Right kidney (tissue), 1 donor: ENCODE data around the gene NPHP4.

Experiments used
- DNase-seq: peaks from one replicate; pipeline ENCODE4 v3.0.0-alpha.2; 2016

The NPHP4 gene

DNA sequence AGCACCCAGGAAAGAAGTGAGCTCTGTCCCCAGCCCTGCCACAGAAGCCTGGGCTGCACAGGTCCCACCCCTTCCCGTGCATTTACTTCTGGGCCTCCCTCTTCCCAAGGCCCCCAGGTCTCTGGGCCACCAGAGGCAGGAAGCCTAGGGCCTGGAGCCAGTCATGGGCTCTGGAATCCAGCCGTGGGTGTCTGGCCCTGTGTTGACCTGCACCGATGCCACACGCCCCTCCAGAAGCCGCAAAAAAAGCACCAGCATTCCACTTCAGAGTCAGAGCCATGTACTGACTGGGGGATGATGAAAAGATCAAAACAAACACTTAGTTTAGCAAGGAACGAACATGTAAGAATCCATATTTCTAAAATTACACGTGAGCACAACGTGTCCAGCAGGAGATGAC, 141.7 kb downstream of the NPHP4 start:
- DNase-seq, result no peak

DNA sequence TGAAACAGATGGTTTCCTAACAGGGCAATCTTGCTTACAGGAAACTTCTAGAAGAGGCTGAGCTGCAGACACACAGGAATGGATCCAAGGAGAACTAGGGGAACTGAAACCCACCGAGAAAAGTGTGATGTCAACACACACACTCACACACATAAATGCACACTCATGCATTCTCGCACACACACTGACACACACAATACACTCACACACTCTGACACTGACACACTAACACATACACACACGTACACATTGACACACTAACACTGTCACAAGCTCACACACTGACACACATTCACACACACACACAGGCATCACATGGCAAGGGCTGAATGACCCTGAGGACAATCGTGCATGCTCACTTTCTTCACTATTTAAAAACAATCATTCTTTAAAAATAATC, 142.7 kb downstream of the NPHP4 start:
- no peak for DNase-seq

- DNase-seq, result peak; percentile 54
These were observed 145.1 kb downstream of the NPHP4 start for GRCh38 chr1:5847013-5847659.

- DNase-seq, result no peak
These were observed 146.8 kb downstream of the NPHP4 start for GRCh38 chr1:5845376-5845775.

DNA sequence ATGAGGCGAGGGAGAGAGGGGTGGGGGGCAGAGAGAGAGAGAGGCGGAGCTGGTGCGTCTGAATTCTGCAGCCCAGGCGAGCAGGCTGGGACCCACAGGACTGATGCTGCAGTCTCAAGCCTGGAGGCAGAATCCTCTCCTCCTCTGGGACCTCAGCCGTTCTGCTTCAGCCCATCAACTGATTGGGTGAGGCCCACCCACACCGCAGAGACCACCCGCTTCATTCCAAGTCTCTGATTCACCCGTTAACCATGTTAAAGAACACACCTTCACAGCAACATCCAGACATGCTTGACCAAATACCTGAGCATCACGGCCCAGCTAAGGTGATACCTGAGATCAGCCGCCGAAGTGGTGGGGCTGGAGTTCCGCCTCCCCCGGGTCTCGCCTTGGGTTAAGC, 147.8 kb downstream of the NPHP4 start:
- DNase-seq, result no peak

- DNase-seq, result no peak
These were observed 148.6 kb downstream of the NPHP4 start for GRCh38 chr1:5843521-5844096.

GRCh38 chr1:5842679-5843078, 149.5 kb downstream of the NPHP4 start:
- DNase-seq, result no peak

DNA sequence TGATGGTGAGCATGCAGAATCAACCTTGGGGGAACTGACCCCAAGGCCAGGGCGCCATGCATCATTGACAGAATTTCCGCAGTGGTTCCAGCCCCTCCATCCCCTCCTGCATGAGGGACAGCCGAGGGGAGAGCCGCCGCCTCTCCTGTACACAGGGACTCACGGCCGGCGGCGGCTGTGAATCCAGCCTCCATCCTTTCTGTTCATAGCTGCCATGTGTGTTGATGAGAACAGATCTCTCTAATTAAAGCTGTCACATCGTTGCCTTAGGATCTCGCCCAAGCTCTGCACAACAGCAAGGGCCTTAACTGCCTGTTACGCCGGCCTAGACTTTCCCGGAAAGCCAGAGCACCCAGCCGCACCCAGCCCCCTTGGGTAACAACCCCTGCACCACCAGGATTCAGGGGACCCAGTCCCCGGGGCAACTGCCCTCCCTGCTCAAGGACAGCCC, 151.6 kb downstream of the NPHP4 start:
- DNase-seq, result no peak

DNA sequence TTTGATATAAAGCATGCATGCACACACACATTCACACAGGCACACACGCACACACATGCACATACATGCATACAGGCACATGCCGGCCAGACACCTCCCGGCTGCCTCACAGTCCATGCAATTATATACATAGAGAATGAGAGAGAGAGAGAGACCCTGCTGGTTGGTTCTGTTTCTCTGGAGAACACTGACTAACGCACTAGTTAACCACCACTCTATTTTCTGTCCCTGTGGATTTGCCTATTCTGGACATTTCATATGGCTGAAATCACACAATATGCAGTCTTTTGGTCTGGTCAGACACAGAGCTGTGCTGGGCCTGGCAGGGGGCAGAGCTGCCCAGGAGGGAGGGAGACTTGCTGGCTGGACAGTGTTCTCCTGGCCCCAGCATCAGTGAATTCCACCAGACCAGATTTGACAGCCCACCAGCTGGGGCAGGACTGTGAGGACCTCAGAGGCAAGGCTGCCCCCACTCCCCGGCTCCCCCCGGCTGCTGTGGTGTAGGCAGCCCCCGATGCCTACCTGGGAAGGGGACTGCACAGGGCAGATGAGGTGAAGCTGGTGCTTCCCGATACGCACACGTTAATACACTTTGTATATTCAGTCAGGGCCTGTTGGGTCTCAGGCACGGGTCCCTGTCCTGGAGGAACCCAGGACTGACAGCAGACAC, 152.2 kb downstream of the NPHP4 start:
- no peak for DNase-seq

GRCh38 chr1:5839161-5839880, 152.9 kb downstream of the NPHP4 start:
- no peak for DNase-seq

DNA sequence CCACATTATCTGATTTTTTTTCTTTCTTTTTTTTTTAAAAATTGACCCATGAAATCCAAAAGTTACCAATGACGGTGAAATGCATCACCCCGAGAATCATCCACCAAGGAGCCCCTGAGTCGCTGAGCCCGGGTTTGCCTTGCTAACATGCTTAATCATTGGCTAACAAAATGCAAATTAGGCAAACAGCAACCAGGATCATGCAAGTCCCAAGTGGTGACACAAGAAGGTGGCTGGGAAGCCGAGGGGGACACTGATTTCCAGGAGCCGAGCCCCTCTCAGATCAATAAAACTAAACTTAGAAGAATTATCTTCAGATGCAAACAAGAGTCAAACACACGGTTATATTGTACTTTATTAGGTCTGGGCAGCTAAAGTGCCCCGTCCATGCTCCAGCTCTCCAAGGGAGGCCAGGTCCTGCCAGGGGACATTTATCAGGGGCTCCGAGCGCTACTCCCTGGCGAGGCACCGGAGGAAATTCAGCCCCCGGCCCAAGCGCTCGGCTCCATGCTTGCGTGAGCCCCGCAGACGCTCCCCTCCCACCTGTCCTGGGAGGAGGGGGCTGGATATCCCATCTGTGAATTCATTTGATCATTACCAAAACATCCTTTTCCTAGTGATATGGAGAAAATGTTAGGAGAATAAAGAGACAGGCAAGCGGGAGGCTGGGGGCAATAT, 154.1 kb downstream of the NPHP4 start:
- DNase-seq, result no peak

GRCh38 chr1:5836776-5837440, 155.3 kb downstream of the NPHP4 start:
- no peak for DNase-seq

- DNase-seq, result no peak
These were observed 157.1 kb downstream of the NPHP4 start for GRCh38 chr1:5835179-5835562.

DNA sequence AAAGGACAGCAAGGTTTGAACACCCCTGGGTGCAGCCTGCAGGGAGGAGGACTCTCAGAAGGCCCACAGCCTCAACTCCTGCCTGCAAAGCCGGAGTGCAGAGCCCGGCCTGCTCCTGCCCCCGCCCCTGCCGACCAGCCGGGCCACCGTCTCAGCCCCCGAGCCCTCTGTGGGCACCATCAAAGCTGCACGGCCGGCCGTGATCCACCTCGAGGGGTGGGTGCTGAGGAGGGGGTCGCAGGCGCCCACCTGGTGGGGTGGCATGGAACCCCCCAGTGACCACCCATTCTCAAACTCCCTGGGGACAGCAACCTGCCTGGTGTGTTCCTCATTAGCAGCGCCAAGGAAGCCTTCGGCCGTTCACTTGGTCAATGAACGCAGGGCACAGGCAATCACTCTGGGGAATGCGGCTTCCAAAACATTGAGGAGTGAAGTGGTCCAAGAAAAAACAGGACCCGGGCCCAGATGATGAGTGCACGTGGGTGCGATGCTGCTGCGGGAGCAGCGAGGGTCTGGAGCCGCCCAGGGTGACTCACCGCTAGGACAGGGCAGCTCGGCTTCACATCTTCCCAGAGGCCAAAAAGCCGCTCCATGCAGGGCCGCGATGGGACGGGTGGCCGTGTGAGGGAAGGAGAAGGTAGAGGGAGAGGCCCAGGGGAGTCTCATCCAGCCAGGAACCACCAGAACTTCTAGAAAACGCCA, 157.6 kb downstream of the NPHP4 start:
- no peak for DNase-seq

GRCh38 chr1:5833911-5834310, 158.3 kb downstream of the NPHP4 start:
- no peak for DNase-seq

GRCh38 chr1:5832916-5833895, 159.0 kb downstream of the NPHP4 start:
- no peak for DNase-seq

- DNase-seq, result no peak
These were observed 160.5 kb downstream of the NPHP4 start for GRCh38 chr1:5831600-5832335.

GRCh38 chr1:5830771-5831599, 161.2 kb downstream of the NPHP4 start:
- DNase-seq, result no peak

GRCh38 chr1:5829414-5829813, 162.8 kb downstream of the NPHP4 start:
- no peak for DNase-seq
